GM12892 (cell line): Measurements from ENCODE around the gene SORCS2.

ENCODE experiments used
- POLR2A ChIP-seq: IDR thresholded peaks from 2 replicates; pipeline ENCODE4 v1.6.1; 2011; ENCODE audit warnings: low read depth, low read length, control low read depth
- POLR2AphosphoS5 ChIP-seq: IDR thresholded peaks from 2 replicates; pipeline ENCODE4 v1.6.1; 2011; ENCODE audit warnings: low read depth, low read length, control low read depth
- TAF1 ChIP-seq: IDR thresholded peaks from 2 replicates; pipeline ENCODE4 v1.6.1; 2011; ENCODE audit warnings: low read depth, mild to moderate bottlenecking, control low read depth, low read length, borderline replicate concordance

DNA sequence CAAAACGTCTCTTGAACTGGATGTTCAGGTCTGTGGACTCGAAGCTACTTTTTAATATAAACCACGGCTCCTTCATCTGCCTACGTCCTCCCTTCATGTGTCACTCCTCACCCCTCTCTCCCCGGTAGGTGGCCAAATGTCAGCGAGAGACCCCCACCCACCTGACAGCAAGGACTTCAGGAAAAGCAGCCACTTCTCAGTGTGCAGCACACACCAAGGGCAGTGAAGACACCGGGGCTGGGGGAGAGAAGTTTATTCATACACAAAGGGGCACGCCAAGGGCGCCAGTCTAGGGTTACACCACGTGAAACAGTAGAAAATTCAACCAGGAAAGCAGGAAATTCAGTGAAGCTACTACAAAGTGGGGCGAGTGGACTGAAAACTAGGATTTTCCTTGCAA is 566.1 kb downstream of the SORCS2 start:
- no peak for TF ChIP-seq POLR2AphosphoS5
- no peak for TF ChIP-seq TAF1
- TF ChIP-seq POLR2A = no peak
